Pons (tissue), 1 donor: ENCODE results near the gene LRIG1.
A peak's percentile ranks its signal among the peaks of the same experiment; 100 is the strongest.

Source experiments
- DNase-seq: peaks from one replicate; pipeline ENCODE4 v3.0.0-alpha.2; 2016; ENCODE audit warnings: low spot score

Gene LRIG1

DNA sequence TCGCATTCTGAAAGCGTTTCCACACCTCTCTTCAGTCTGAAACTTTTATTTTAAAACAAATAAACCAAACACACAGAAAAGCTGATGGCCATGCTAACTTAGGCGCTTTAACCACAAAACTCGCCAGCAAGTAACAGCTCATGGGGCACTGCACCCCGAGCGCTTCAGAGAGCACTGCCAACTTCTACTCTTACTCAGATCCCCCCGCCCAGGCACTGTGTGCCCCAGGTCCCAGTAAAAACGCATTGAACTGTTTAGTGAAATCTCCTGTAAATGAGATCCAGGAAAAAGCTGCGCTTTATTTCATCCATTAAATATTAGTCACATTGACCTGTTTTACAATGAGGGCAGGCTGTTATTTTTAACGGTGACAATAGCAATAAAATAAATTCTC is 99.7 kb downstream of the LRIG1 start:
- no peak for DNase-seq

DNA sequence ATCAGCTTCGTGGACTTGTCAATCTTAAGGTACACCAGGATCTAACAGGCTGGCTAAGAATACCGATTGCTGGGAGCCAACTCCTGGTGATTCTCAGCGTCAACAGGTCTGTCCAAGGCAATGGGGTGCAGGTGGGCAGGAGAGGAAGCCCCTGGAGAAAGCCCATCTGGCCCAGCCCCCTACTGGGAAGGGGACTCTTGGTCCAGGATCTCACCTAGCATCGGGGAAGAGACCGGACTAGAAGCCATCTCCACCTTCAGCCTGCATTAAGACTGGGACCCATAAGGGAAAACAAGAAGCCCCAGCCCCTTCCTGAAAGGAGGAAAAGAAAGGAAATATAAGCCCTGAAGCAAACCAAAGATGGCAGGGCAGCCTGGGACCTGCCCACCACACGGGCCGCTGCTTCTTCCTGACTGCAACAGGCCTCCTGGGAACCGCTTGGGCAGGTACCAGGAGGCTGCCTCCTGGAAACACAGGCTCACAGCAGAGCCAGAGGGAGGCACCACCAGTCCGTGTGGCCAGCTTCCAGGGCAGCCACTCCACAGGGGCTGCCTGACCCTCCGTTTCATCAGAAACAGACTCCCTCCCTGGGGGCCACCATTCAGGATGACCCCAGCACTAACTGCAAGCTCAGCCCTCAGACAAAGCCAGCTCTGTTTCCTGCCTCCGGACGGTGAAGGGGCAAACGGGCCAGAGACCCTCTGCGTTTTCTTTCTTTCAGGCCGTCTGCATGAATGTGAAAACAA is 100.2 kb downstream of the LRIG1 start:
- DNase-seq, result no peak

DNA sequence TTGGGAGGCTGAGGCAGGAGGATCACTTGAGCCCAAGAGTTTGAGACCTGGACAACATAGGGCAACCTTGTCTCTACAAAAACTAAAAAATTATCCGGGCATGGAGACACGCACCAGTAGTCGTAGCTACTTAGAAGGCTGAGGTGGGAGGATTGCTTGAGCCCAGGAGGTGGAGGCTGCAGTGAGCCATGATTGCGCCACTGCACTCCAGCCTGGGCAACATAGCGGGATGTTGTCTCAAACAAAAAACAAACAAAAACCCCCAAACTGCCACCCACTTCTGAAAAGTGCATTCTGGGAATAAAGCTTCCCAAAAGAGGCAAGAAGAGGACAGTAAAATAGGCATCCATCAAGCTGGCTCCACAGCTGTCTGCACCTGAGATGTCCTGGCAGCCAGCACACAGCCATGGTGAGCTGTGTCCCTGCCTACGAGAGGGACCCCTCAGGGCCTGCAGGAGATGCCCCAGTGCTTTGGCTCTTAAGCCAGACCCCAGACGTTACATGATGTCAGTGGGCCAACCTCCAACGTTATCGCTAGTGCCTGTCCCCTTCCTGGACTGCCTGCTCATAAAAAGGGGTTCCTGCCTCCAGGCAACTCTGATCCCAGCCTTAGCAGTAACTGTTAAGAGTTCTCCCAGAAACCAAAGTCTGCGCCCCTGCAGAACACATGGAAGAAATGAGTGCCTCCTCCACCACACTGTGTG is 101.1 kb downstream of the LRIG1 start:
- DNase-seq, result no peak

DNA sequence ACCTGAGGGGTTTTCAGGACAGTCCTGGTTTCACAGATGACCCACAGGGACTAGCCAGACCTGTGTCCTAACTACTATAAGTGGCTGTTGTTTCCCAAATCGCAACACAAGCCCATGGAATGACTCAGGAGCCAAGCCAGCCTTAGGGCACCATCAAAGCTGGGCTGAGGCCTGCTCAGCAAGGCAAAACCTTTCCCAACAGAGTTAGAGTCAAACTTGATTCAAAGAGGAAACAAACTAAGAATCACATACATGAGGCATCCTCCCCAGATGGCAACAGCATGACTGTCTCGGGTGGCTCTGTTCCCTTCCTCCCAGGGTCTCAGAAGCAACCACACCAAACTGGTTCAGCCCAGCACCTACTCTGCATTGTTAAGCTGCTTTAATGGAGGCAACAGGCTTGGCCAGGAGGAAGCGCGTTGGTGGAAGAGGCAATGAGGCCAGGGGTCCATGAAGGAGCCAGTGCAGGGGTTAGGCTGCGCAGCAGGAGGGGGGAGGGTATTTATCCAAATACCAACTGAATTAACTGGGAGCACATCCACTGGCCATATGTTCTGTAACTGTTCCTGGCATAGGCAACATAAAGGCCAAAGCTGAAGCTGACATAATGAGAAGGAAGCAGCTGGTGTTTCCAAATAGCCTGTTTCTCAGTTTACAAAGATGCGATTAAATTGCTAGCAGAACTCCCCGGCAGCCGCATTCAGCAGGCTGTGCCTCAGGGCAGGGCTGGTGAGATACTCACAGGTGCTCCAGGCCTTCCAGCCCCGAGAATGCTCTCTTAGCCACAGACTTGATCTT is 102.4 kb downstream of the LRIG1 start:
- peak; percentile 41 for DNase-seq

DNA sequence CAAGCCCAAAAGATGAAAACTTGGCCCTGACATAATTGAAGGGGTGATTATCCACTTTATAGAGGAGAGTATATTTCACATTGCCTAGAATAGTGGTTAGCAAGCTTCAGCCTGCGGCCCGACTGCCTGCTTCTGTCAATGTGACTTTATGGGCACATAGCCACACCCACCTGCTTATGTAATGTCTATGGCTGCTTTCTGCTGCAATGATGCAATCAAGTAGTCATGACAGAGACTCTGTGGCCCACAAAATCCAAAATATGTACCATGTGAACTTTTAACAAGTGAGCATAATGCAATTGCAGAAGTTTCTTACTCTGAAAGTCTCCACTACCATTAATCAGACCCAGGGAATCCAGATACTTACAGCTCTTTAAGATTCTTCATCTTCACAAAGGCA is 103.1 kb downstream of the LRIG1 start:
- no peak for DNase-seq

DNA sequence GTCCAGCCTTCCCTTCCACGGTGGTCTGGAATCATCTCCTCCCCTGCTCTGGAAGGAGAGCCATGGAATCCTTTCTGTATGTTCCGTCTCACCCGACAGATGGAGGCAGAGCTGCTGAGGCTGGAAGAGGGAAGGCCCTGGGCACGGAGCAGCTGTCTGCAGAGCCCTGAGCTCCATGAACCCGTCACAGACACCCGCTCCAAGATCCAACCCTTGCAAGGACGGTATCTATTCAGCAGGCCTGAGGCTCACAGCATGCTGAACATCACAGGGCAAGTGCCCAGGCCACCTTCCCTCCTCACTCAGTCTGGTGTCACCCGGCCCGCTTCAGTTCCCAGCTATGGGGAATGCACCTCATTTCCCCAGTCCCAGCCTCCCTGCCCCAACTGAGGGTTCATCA is 103.9 kb downstream of the LRIG1 start:
- no peak for DNase-seq

DNA sequence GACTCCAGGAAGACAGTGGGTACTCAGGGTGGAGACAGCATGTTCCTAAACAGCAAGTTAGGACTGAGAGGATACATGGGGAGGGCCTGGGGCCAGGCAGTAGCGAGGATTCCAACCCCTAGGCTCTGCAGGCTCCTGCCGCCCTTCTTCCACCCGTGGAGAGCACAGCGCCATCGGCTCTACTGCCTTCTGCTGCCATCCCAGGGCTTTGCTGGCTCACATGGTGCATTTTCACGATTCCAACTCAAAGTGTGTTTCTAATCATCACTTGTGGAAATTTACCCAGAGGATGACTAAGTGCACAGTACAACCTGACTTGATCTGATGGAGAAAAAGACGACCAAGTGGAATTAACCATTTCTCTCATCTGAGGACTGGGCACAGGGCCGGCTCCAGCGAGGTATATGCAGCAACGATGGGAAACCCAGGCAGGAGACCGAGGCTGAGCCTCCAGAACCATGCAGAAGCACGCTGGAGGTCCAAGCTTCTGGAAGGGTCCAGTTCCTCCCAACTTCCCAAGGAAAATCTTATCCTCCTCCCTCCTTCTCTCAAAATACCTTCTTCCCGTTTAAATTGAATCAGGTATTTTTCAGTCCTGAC is 104.6 kb downstream of the LRIG1 start:
- DNase-seq, result no peak

DNA sequence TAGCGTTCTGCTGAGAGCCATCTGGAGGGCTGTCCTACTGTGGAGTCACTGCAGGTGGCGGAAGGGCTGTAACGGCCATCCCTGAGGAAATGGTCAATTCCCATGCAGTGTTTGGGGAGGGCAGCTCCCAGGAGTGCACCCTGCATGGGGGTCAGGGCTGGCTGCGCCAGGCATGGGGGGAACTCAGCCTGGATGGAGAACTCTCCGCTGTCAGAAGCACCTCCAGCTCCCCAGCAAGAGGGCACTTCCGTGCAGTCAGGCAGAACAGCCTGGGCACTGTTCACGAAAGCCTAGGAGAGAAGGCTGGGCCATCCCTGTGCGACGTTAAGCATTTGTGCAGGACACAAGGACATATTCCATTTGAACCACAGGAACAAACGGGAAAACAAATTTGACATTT is 105.2 kb downstream of the LRIG1 start:
- DNase-seq, result no peak

DNA sequence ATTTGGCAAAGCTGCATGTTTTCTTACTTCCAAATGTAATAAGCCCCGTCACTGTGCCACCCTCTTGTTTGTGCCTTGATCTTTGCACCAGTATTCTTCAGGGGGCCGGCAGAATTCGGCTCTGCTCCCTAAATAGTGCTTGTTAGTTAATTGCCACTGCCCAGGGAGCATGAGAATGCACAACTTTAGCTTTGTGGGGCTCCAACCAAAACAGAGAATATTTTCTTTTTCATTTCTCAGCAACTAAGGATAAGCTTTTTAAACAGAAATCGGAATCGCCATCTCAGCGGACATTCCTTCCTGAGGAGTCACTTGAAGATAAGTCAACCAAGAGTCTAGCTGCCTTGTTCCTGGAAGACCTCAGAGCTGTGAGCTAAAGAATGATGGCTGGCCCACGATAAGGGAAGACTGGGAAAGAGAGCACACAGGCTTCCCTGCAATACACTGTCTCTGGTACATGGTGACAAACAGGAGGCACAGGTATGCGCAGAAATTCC is 106.0 kb downstream of the LRIG1 start:
- no peak for DNase-seq

DNA sequence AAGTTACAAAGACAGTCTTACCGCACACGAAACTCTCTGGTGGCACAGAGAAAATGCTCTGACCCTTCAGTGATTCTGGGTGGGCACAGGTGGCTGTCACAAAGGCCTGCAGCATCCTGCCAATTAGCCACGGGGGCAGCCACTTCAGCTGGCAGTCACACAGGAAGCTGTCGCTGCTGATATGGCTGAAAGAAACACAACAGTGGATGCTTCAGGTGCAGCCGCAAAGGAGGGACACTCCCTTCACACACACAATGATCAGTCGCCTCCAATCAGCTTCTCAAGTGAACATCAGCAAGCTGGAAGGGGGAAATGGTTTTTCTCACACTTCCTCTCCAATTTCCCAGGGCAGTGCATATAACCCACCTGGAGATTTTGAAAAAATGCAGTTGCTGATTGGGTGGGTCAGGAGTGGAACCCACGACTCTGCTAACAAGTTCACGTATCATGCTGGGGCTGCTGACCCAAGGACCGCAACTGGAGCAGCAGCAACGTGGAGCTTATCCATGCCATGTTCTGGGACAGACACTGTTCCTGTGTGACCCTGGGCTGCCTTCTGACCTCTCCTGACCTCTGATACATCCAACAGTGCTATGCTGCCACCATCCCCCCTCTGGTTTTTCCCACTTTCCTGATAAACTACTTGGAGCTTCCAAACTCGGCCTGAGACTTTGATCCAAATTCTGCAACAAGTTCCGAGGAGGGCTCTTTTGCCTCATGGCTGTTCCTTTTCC is 106.6 kb downstream of the LRIG1 start:
- no peak for DNase-seq

DNA sequence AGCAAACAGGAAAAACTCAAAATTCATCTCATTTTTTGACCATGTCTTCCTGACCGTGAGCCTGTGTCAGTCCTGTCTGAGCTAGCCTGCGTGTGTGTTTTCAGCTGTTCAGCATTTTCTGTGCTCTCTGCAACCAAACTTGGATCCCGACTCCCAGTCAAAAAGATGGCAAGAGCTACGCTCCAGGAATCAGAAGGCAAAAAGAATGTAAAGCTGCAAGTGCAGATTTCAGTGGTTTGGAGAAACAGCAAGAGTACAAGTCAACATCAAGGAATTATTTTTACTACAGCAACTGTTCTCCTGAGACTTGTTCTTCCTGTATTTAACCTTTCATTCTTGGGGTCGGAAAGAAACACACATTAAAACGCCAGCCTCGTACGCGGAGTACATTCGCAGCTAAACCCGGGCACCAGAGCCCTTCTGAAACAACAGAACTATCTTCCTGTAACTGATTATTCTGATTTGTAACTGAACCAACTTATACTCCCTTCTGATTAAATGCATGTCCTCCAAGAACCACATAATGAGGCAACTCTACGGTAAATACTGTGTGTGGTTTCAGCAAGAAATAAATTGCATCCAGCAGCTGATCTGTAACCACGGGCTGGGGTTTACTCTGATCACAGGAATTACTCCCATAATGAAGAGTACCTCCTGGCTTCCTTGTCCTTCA is 107.4 kb downstream of the LRIG1 start:
- no peak for DNase-seq

DNA sequence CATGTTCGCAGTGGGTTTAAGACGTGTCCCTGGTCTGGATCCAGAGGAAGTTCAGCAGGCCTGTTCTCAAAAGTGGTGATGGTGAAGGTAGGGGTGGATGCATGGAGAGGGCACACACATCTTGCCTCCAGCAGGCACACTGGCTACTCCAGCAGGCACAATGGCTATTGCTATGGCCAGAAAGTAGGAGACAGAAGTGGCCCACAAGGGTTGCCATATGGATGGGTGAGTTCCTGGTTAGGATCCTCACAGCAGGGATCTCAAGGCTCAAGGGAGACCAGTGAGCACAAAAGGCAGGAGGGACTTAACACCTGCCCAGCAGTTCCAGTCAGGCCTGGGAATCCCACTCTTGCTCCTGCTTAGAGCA is 107.9 kb downstream of the LRIG1 start:
- no peak for DNase-seq

DNA sequence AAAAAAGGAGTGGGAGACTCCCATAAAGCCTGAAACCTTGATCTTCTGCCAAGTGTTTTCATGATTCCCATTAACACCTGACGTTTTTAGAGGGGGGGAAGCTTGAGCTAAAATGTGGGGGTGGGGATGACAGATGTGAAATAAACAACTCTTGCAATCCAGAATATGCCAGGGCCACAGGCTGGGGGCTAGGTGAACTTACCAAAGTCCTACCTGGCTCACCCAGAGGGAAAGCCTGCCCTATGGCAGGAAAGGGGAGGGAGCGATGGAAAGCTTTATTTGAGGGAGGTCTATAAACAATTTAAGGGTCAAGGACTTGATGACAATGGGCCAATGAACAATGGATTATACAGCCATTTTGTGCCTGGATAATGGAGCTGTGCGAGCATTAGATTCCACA is 108.3 kb downstream of the LRIG1 start:
- DNase-seq, result no peak

DNA sequence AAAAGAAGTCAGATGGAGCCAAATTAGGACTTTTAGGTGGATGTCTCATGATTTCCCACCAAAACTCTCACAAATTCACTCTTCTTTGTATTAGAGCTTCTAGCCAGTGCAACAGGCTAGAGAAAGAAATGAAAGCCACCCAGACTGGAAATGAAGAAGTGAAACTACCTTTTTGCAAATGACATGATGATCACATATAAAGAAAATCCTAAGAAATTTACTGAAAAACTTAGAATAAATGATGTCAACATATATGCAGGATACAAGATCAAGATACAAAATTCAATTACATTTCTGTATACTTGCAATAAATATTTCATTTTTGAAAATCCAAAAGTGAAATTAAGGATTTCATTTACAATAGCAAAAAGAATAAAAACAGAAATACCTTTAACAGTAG is 110.8 kb downstream of the LRIG1 start:
- DNase-seq, result no peak

DNA sequence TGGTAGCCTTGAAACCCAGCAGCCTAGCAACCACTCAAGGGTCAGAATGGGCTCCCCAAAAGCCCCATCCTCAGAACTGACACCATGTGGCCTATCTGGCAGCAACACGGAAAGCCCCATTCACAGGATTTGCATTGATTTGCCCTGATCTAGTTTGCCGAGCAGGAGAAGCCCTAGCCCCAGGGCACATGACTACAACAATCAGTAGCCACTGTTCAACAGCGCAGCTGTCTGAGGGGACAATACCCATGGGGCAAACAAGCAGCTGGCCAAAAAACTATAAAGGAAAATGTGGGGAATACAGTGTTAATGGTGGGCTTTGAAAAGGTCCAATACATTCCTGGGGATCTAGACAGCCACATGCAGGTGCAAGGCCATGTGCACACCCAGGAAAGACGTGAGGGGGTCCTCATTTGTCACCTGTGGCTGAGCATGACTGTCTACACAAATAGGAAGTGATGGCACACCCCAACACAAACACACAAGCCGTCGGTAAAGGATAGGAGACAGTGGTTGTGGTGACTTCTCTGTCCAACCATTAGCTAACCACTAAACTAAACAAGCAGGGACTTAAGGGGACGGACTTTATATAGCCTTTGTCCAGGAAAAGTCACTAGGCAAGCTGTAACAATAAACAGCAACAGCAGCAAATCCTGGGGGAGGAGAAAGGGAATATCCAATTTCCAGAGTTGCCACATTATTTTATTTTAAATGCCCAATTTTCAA is 113.7 kb downstream of the LRIG1 start:
- DNase-seq, result peak; percentile 76

DNA sequence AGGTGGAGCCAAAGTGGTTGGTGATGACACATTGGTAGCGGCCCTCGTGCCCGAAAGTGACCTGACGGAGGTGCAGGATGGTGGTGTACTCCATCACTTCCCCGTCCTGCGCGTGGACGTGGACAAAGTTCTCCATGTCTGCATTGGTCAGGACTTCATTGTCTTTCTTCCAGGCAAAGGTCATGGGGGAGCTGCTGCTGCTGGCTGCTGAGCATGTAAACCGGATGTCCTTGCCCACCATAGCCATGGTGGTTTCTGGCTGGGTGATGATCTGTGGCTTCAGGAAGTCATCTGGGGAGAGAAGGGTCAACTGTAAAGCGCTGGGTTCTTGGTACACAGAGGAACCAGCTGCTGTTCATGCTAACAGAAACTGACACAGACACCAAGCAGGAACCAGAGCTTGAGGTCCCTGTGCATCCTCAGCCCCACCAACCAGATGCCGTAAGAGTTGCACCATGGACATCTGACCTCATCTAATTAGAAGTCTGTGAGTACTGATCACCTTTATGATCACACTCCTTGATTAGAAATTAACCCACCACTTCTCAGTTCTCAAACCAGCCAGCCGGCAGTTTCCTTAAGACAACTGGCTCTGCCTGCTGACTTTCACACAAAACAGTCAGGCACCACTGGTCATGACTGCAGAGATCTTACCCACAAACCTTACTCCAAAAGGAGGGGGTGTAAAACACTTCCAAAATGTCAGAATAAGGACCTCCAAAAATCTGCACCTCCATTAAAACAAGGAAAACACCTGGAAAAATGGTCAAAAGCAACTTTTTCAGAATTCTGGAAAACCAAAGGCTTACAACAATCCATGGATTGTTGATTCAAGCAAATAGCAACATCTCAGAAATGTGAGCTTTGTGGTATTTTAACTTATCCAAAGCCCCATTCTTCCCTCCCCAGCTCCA is 114.6 kb downstream of the LRIG1 start:
- no peak for DNase-seq

DNA sequence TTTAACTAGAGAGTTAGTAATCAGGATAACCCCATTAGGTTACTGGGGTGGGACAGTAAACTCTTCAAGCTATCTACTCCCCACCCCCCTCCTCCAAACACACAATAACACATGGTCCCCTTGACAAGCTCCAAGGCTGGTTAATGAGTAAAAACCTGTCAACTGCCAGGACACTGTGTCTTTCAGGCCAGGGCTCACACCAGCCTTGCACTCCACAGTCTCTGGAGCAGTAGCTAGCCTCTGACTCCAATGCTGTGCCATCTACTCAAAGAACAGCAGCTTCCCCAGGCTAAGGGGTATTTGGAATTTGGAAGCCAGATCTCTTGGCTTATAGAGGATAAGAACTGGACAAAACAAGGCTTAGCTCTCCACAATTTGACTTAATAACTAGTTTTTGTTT is 115.8 kb downstream of the LRIG1 start:
- DNase-seq, result no peak

DNA sequence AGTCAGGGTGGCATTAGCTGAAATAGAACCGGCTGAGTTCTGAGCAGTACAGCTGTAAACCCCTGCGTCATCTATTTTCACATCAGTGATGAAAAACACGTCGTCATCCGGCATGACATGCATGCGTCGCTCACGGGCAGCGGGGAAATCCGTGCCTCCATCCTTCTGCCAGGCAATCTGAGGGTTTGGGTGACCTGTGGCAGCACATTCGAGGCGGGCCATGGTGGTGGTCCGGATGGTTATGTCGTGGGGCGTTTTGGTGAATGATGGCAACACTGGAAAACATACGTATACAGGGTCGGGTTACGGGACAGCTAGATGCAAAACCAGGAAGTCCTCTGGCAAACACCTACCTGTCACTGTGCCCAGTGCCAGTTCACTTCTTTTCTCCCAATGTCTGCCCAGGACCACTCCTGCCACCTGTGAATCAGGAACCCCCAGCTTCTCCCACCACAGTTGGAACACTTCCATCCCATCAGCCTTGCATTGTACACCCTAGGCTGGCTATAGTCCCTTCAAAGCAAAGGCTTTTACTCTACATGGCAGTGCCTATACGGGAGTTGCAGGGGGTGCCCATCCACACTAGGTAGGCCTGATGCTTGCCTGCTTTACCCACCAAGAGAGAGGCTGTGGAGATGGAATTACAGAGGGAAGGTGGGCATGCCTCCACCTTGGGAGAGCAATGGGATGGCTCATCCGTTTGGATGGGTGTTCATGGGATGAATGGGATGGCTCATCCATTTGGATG is 116.7 kb downstream of the LRIG1 start:
- DNase-seq, result no peak

DNA sequence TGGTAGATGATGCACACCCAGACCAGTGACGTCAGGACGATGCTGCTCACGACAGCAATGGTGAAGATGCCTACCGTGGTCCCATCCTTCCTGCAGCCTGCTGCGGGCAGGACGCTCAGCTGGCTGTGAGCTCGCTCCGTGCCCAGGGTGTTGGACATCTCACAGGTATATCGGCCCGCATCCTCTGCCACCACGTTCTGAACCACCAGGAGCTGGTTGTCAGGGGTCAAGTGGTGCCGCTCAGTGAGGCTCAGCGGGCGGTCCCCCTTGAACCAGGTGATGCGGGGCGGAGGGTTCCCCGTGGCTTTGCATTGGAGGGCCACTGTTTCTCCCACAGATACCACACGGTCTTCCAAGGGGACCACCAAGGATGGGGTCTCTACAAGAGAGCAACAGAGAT is 117.8 kb downstream of the LRIG1 start:
- no peak for DNase-seq
